ENCODE data around the gene PTPRK. TPM values are rescaled to one million over a fixed set of nuclear protein-coding genes. Genes with fewer than 3 reads are reported as not detected.

PTPRK gene
- polyA plus RNA-seq, 3 donors = 0.01 TPM; not detected in 2

DNA sequence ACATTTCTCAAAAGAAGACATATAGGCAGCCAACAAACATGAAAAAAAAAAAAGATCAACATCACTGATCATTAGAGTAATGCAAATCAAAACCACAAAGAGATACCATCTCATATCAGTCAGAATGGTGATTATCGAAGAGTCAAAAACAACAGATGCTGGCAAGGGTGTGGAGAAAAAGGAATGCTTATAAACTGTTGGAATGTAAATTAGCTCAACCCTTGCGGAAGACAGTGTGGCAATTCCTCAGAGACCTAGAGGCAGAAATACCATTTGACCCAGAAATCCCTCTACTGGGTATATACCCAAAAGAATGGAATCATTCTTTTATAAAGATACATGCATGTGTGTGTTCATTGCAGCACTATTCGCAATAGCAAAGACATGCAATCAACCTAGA, 315.8 kb downstream of the PTPRK start:
- Mint-ChIP-seq H3K27me3 (ENCODE audit: low read depth in 3 of 3) (peaks cover 0 to 2% (median 1%) of the 10 kb centered on the region in 3 donors), H3K4me1 (no peaks in the 10 kb centered on the region), H3K27ac (no peak overlapping the region), H3K9me3 (peaks cover 0 to 18% (median 5%) of the 10 kb centered on the region in 7 donors), H3K36me3 (no peaks in the 10 kb centered on the region), H3K4me3 (no peak overlapping the region)
- no peak for DNase-seq
- TF ChIP-seq, protein P1, sequence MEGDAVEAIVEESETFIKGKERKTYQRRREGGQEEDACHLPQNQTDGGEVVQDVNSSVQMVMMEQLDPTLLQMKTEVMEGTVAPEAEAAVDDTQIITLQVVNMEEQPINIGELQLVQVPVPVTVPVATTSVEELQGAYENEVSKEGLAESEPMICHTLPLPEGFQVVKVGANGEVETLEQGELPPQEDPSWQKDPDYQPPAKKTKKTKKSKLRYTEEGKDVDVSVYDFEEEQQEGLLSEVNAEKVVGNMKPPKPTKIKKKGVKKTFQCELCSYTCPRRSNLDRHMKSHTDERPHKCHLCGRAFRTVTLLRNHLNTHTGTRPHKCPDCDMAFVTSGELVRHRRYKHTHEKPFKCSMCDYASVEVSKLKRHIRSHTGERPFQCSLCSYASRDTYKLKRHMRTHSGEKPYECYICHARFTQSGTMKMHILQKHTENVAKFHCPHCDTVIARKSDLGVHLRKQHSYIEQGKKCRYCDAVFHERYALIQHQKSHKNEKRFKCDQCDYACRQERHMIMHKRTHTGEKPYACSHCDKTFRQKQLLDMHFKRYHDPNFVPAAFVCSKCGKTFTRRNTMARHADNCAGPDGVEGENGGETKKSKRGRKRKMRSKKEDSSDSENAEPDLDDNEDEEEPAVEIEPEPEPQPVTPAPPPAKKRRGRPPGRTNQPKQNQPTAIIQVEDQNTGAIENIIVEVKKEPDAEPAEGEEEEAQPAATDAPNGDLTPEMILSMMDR (IDR thresholded peaks at IDR 0.05) = no peak
- Histone ChIP-seq H3K9ac (ENCODE audit: insufficient read depth, low read length, poor library complexity, severe bottlenecking) (no peak overlapping the region), H3K79me2 (ENCODE audit: insufficient read depth, low read length) (no peaks in the 10 kb centered on the region), H3K9me3 (replicated peaks in 1 of 2; ENCODE audit: control insufficient read depth in 1 of 2, insufficient read depth in 1 of 2, low read length in 2 of 2) (peaks cover 0 to 6% of the 10 kb centered on the region in 2 donors), H3K27me3 (ENCODE audit: control insufficient read depth in 2 of 2, insufficient read depth in 2 of 2, low read length in 2 of 2) (no peaks in the 10 kb centered on the region), H3K4me2 (replicated peaks; ENCODE audit: extremely low read depth, low read length, poor library complexity, severe bottlenecking) (no peak overlapping the region), H3K4me1 (ENCODE audit: control insufficient read depth in 1 of 2, insufficient read depth in 2 of 2, low read length in 2 of 2) (no peaks in the 10 kb centered on the region), H4K20me1 (ENCODE audit: insufficient read depth, low read length) (no peaks in the 10 kb centered on the region), H3K4me3 (replicated peaks in 1 of 3; ENCODE audit: low read depth in 2 of 3, low read length in 3 of 3) (no peak overlapping the region), H3K36me3 (replicated peaks in 1 of 2; ENCODE audit: control insufficient read depth in 1 of 2, insufficient read depth in 2 of 2, low read length in 2 of 2) (no peaks in the 10 kb centered on the region), H3K27ac (ENCODE audit: low read depth in 1 of 2, low read length in 2 of 2) (no peak overlapping the region), H2AFZ (ENCODE audit: insufficient read depth, low read depth, low read length, poor library complexity, severe bottlenecking) (no peak overlapping the region)
- WGBS (ENCODE audit: insufficient coverage) = no CpG with 5 or more reads among the region's 3 CpGs
- intact Hi-C loops (cut with micrococcal nuclease) = no loop called here

DNA sequence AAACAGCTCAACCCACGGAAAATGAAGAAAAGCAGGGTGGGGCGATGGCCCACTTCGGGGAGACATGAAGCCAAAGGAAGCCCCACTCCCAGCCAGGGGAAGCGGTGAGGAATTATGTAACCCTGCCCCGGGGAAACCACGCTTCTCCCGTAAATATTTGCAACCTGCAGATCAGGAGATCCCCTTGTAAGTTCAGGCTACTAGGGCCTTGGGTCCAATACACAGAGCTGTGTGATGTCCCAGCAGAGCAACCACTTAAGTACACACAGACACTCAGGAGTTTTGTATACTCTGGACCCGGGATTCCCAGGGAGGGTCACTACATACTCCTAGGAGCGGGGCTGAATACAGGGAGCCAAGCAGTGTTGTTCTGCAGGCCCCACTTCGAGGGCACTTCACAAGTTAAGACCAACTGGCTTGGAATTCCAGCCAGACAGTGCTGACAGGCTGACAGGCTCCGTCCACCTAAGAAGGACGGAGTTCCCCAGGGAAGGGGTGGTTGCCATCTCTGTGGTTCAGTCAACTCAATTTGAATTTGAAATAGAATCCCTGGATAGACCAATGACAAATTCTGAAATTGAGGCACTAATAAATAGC, 318.1 kb downstream of the PTPRK start:
- no peak overlapping the region for H3K27ac Mint-ChIP-seq
- peaks cover 0 to 5% (median 2%) of the 10 kb centered on the region in 3 donors for H3K27me3 Mint-ChIP-seq (ENCODE audit: low read depth in 3 of 3)
- DNase-seq = no peak
- Histone ChIP-seq H3K9me3 (replicated peaks in 1 of 2; ENCODE audit: control insufficient read depth in 1 of 2, insufficient read depth in 1 of 2, low read length in 2 of 2) (peaks cover 0 to 6% of the 10 kb centered on the region in 2 donors), H3K27ac (ENCODE audit: low read depth in 1 of 2, low read length in 2 of 2) (no peak overlapping the region), H3K4me2 (replicated peaks; ENCODE audit: extremely low read depth, low read length, poor library complexity, severe bottlenecking) (no peak overlapping the region), H3K9ac (ENCODE audit: insufficient read depth, low read length, poor library complexity, severe bottlenecking) (no peak overlapping the region), H3K36me3 (replicated peaks in 1 of 2; ENCODE audit: control insufficient read depth in 1 of 2, insufficient read depth in 2 of 2, low read length in 2 of 2) (no peaks in the 10 kb centered on the region), H3K79me2 (ENCODE audit: insufficient read depth, low read length) (no peaks in the 10 kb centered on the region), H4K20me1 (ENCODE audit: insufficient read depth, low read length) (no peaks in the 10 kb centered on the region), H3K4me3 (replicated peaks in 1 of 3; ENCODE audit: low read depth in 2 of 3, low read length in 3 of 3) (no peak overlapping the region), H3K4me1 (ENCODE audit: control insufficient read depth in 1 of 2, insufficient read depth in 2 of 2, low read length in 2 of 2) (no peaks in the 10 kb centered on the region), H3K27me3 (ENCODE audit: control insufficient read depth in 2 of 2, insufficient read depth in 2 of 2, low read length in 2 of 2) (no peaks in the 10 kb centered on the region), H2AFZ (ENCODE audit: insufficient read depth, low read depth, low read length, poor library complexity, severe bottlenecking) (no peak overlapping the region)
- H3K36me3 Mint-ChIP-seq = no peaks in the 10 kb centered on the region
- TF ChIP-seq, protein P1 (IDR thresholded peaks at IDR 0.05) = no peak
- 80% methylated on average over 9 of the region's 12 CpGs for WGBS (ENCODE audit: insufficient coverage)
- intact Hi-C loops (cut with micrococcal nuclease) = no loop called here
- no peak overlapping the region for H3K4me3 Mint-ChIP-seq
- peaks cover 0 to 18% (median 5%) of the 10 kb centered on the region in 7 donors for H3K9me3 Mint-ChIP-seq
- no peaks in the 10 kb centered on the region for H3K4me1 Mint-ChIP-seq

Measured in CD14-positive monocyte (primary cell).